ENCODE data around the gene SOCS1. TPM values are rescaled to one million over a fixed set of nuclear protein-coding genes. Genes with fewer than 3 reads are reported as not detected.

Gene SOCS1
- total and polyA plus RNA-seq, 2 experiments from 2014 or later = 84.7 to 104 TPM

DNA sequence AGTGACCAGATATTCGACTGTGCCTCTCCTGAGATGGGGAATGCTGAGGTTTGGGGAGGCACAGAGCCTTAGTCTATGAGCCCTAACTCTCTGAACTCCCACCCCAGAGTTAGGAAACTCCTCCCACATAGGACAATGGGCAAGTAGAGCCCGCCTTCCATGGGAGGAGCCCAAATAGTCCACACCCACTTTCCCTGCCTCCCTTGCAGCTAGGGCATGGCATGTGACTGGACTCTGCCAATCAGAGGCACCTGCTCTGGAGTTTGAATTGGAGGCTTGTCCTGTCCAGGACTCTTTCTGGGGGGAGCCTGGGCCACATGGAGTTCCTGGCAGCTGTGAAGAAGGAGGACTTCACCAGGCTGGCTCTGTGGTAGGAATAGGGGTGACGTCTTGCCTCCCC lies 48.4 kb downstream of the SOCS1 start:
- Histone ChIP-seq H3K36me3 (ENCODE audit: insufficient read depth) (no peaks in the 10 kb centered on the region), H3K9me2 (ENCODE audit: insufficient read depth) (no peaks in the 10 kb centered on the region), H3K27me3 (ENCODE audit: insufficient read depth) (no peaks in the 10 kb centered on the region), H3F3A (replicated peaks; ENCODE audit: low read depth) (no peaks in the 10 kb centered on the region), H3K27ac (ENCODE audit: low read depth) (no peak overlapping the region), H4K20me1 (replicated peaks; ENCODE audit: insufficient read depth) (no peaks in the 10 kb centered on the region), H3K4me2 (no peak overlapping the region), H3K4me1 (ENCODE audit: insufficient read depth) (peaks cover 5% of the 10 kb centered on the region; the same call in 1 of the 2 replicates), H3K4me3 (no peak overlapping the region), H3K79me2 (replicated peaks; ENCODE audit: insufficient read depth) (no peaks in the 10 kb centered on the region), H2AFZ (no peak overlapping the region)
- Mint-ChIP-seq H3K27me3 (ENCODE audit: insufficient read depth, low read depth, poor library complexity) (peaks cover 9% of the 10 kb centered on the region), H3K4me3 (no peak overlapping the region), H3K9me3 (peaks cover 12% of the 10 kb centered on the region), H3K27ac (no peak overlapping the region), H3K36me3 (ENCODE audit: low read depth) (no peaks in the 10 kb centered on the region), H3K4me1 (peaks cover 15% of the 10 kb centered on the region)
- DNase-seq (ENCODE audit: low spot score) (no peak), ATAC-seq (no peak)
- TF ChIP-seq CREB1 (CRISPR knock-in tag; IDR thresholded peaks at IDR 0.05; ENCODE audit: low read depth) = no peak
- no peak for TF ChIP-seq ZNF331 (CRISPR knock-in tag; IDR thresholded peaks at IDR 0.05; ENCODE audit: low read depth)
- TF ChIP-seq, protein P1, sequence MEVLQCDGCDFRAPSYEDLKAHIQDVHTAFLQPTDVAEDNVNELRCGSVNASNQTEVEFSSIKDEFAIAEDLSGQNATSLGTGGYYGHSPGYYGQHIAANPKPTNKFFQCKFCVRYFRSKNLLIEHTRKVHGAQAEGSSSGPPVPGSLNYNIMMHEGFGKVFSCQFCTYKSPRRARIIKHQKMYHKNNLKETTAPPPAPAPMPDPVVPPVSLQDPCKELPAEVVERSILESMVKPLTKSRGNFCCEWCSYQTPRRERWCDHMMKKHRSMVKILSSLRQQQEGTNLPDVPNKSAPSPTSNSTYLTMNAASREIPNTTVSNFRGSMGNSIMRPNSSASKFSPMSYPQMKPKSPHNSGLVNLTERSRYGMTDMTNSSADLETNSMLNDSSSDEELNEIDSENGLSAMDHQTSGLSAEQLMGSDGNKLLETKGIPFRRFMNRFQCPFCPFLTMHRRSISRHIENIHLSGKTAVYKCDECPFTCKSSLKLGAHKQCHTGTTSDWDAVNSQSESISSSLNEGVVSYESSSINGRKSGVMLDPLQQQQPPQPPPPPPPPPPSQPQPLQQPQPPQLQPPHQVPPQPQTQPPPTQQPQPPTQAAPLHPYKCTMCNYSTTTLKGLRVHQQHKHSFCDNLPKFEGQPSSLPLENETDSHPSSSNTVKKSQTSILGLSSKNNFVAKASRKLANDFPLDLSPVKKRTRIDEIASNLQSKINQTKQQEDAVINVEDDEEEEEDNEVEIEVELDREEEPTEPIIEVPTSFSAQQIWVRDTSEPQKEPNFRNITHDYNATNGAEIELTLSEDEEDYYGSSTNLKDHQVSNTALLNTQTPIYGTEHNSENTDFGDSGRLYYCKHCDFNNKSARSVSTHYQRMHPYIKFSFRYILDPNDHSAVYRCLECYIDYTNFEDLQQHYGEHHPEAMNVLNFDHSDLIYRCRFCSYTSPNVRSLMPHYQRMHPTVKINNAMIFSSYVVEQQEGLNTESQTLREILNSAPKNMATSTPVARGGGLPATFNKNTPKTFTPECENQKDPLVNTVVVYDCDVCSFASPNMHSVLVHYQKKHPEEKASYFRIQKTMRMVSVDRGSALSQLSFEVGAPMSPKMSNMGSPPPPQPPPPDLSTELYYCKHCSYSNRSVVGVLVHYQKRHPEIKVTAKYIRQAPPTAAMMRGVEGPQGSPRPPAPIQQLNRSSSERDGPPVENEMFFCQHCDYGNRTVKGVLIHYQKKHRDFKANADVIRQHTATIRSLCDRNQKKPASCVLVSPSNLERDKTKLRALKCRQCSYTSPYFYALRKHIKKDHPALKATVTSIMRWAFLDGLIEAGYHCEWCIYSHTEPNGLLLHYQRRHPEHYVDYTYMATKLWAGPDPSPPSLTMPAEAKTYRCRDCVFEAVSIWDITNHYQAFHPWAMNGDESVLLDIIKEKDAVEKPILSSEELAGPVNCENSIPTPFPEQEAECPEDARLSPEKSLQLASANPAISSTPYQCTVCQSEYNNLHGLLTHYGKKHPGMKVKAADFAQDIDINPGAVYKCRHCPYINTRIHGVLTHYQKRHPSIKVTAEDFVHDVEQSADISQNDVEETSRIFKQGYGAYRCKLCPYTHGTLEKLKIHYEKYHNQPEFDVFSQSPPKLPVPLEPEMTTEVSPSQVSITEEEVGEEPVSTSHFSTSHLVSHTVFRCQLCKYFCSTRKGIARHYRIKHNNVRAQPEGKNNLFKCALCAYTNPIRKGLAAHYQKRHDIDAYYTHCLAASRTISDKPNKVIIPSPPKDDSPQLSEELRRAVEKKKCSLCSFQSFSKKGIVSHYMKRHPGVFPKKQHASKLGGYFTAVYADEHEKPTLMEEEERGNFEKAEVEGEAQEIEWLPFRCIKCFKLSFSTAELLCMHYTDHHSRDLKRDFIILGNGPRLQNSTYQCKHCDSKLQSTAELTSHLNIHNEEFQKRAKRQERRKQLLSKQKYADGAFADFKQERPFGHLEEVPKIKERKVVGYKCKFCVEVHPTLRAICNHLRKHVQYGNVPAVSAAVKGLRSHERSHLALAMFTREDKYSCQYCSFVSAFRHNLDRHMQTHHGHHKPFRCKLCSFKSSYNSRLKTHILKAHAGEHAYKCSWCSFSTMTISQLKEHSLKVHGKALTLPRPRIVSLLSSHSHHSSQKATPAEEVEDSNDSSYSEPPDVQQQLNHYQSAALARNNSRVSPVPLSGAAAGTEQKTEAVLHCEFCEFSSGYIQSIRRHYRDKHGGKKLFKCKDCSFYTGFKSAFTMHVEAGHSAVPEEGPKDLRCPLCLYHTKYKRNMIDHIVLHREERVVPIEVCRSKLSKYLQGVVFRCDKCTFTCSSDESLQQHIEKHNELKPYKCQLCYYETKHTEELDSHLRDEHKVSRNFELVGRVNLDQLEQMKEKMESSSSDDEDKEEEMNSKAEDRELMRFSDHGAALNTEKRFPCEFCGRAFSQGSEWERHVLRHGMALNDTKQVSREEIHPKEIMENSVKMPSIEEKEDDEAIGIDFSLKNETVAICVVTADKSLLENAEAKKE (CRISPR knock-in tag; IDR thresholded peaks at IDR 0.05) = no peak
- TF ChIP-seq NANOG (IDR thresholded peaks at IDR 0.05; ENCODE audit: borderline replicate concordance) = no peak
- TF ChIP-seq ETS1 (IDR thresholded peaks at IDR 0.05) = no peak
- no peak for TF ChIP-seq JUNB (IDR thresholded peaks at IDR 0.05; ENCODE audit: unreplicated experiment)
- TF ChIP-seq CTCF (conservative IDR thresholded peaks at IDR 0.05; ENCODE audit: low read depth in 2 of 2) = no peak
- no peak for TF ChIP-seq STAT1 (IDR thresholded peaks at IDR 0.05; ENCODE audit: unreplicated experiment)
- TF ChIP-seq ZNF114 (CRISPR knock-in tag; IDR thresholded peaks at IDR 0.05) = no peak
- TF ChIP-seq POLR2AphosphoS5 (IDR thresholded peaks at IDR 0.05; ENCODE audit: low read depth) = no peak
- no peak for TF ChIP-seq EZH2 (IDR thresholded peaks at IDR 0.05; ENCODE audit: low read depth, unreplicated experiment)
- TF ChIP-seq EZH2phosphoT487 (IDR thresholded peaks at IDR 0.05; ENCODE audit: unreplicated experiment) = no peak
- no peak for TF ChIP-seq REST (IDR thresholded peaks at IDR 0.05; ENCODE audit: unreplicated experiment)
